Prostate gland (tissue), 2 donors: ENCODE measurements around the gene ALDH1L1. TPM values are rescaled to one million over a fixed set of nuclear protein-coding genes. Genes with fewer than 3 reads are reported as not detected.

Experiments used
- DNase-seq: peaks from one replicate; pipeline ENCODE4 v3.0.0-alpha.2; 2019; ENCODE audit warnings: low spot score
- H3K27ac ChIP-seq, 2 donors: fragments of 200-600 bp; sonication (generic); 2 replicates each; pipeline ENCODE4 v1.5.1; 2017 to 2019
- H3K27me3 ChIP-seq: fragments of 200-600 bp; sonication (generic); replicated peaks from 2 replicates; pipeline ENCODE4 v1.5.1; 2019; ENCODE audit not compliant: insufficient read depth
- H3K36me3 ChIP-seq, 2 donors: fragments of 200-600 bp; sonication (generic); 1 replicate in 1 of 2; 2 replicates in 1 of 2; pipeline versions ENCODE4 v1.5.1 to v1.8.1; 2017 to 2019
- H3K4me1 ChIP-seq: fragments of 200-600 bp; sonication (generic); replicated peaks from 2 replicates; pipeline ENCODE4 v1.5.1; 2019
- H3K4me3 ChIP-seq, 2 donors: fragments of 200-600 bp; sonication (generic); 2 replicates each; pipeline ENCODE4 v1.5.1; 2017 to 2019
- H3K9me3 ChIP-seq: fragments of 200-600 bp; sonication (generic); 2 replicates; pipeline ENCODE4 v1.5.1; 2017
- POLR2A ChIP-seq: fragments of 450-650 bp; IDR thresholded peaks from one replicate; pipeline ENCODE4 v1.6.1; 2016; ENCODE audit warnings: antibody characterized with exemption, mild to moderate bottlenecking
- POLR2AphosphoS5 ChIP-seq: sonication (generic); formaldehyde crosslinking; IDR thresholded peaks from one replicate; pipeline ENCODE4 v1.6.1; 2017; ENCODE audit warnings: antibody characterized with exemption
- WGBS: methylation state at CpG from one replicate; pipeline ENCODE4 v1.1.5; 2018; 5-methylcytosine and 5-hydroxymethylcytosine counted together
- intact Hi-C: fragments of 100-400 bp; cut with DNase I; formaldehyde crosslinking; loops from one replicate; pipeline ENCODE4 v1.14.2; 2022
- total RNA-seq, 2 donors: library from RNA; depleted of rRNA; stranded (reverse); fragments of >200 nt; gene quantifications; one replicate each; pipeline ENCODE4 v1.1.0, GENCODE V29; 2016
- TF ChIP-seq, protein P1 (sequence below), 4 experiments: fragments of 200-600 bp in 2 of 4; fragments of 450-650 bp in 2 of 4; sonication (generic) in 2 of 4; IDR thresholded peaks; 1 replicate in 3 of 4; 2 replicates in 1 of 4; pipeline ENCODE4 v1.5.1; 2016 to 2019; ENCODE audit warnings: antibody characterized with exemption in 4 of 4, mild to moderate bottlenecking in 2 of 4, moderate library complexity in 2 of 4

ALDH1L1 gene
- total RNA-seq, 2 donors from 2014 or later = 19.6 to 57.3 TPM

DNA sequence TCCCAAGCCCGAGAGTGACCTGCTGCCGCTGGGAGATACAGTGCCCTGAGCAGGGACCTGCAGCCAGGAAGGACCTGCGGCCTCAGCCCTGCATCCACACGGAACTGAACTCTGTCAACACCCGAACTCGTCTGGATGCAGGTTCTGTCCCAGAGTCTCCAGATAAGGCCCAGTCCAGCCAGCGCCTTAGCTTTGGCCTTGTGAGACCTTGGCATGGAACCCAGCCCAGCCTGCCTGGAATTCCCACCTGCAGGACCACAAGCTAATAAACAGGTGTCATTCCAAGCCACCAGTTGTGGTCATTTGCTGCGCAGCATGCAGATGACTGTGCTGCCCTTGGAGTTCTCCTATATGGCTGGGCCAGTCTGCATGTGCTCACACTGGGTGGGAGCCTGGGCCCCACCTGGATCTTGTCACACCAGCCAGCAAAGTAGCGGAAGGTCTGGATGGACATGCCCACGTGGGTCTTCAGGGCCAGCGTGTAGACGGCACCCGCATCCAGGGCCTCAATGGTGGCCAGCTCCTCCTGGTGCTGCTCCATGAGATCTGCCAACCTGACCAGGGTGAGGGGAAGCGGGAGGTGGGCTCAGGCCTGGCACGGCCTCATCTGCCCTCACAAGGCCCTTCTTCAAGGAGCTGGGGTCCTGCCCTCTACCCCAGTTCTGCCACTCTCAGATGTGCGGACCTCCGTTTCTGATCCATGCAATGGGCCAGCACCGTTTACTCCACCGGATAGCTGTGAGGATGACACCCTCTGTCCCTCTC is 49.2 kb downstream of the ALDH1L1 start:
- Histone ChIP-seq H3K27ac (no peak overlapping the region), H3K27me3 (no peaks in the 10 kb centered on the region), H3K9me3 (no peaks in the 10 kb centered on the region), H3K4me3 (no peak overlapping the region), H3K36me3 (no peaks in the 10 kb centered on the region), H3K4me1 (no peaks in the 10 kb centered on the region)
- TF ChIP-seq POLR2A = no peak
- no peak for TF ChIP-seq POLR2AphosphoS5
- TF ChIP-seq, protein P1, sequence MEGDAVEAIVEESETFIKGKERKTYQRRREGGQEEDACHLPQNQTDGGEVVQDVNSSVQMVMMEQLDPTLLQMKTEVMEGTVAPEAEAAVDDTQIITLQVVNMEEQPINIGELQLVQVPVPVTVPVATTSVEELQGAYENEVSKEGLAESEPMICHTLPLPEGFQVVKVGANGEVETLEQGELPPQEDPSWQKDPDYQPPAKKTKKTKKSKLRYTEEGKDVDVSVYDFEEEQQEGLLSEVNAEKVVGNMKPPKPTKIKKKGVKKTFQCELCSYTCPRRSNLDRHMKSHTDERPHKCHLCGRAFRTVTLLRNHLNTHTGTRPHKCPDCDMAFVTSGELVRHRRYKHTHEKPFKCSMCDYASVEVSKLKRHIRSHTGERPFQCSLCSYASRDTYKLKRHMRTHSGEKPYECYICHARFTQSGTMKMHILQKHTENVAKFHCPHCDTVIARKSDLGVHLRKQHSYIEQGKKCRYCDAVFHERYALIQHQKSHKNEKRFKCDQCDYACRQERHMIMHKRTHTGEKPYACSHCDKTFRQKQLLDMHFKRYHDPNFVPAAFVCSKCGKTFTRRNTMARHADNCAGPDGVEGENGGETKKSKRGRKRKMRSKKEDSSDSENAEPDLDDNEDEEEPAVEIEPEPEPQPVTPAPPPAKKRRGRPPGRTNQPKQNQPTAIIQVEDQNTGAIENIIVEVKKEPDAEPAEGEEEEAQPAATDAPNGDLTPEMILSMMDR (IDR thresholded peaks at IDR 0.05) = no peak
- intact Hi-C loops = loop anchor here (5.0 to 10.0 kb wide), 3 partner anchors 71 to 256 kb away; no protein-coding TSS in a partner anchor
- DNase-seq = no peak
- WGBS = 89% methylated on average over 19 of the region's 19 CpGs

DNA sequence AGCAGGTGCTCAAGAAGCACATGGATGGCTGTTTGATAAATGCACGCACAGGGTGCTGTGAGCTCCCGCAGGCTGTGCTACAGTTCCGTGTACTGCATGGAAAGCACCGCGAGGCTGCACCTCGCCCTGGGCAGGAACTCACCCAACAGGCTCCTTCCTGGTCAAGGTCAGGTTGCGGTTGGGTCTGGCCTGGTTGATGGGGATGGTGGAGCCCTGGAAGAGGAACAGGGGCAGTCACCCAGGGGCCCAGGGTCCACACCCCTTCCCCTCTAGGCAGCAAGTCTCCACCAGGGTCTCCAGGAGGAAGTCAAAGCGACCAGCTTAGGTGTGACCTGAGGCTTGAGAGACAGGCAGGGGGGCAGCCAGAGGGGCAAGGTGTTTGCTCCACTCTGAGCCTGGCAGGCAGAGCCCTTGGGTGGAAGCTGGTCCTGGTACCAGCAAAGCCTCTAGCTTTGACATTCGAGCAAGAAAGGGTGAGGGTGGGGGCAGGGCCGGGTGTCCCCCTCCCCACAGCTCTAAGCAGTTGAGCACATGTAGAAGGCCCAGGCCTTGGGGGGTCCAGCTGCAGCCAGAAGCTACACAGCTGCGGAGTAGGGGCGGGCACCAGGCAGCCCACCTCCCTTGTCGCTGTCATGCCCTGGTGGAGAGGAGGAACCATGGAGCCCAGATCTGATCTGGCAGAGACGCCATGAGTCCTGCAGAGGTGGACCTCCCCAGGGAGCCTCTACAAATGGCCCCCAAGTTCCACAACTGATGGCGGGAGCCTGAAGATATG is 50.1 kb downstream of the ALDH1L1 start:
- no peak overlapping the region for H3K27ac ChIP-seq
- no peaks in the 10 kb centered on the region for H3K27me3 ChIP-seq
- no peaks in the 10 kb centered on the region for H3K36me3 ChIP-seq
- no peak overlapping the region for H3K4me3 ChIP-seq
- WGBS = 83% methylated on average over 13 of the region's 15 CpGs
- no peaks in the 10 kb centered on the region for H3K4me1 ChIP-seq
- H3K9me3 ChIP-seq = no peaks in the 10 kb centered on the region
- TF ChIP-seq POLR2A (no peak), POLR2AphosphoS5 (no peak)
- TF ChIP-seq, protein P1 (IDR thresholded peaks at IDR 0.05) = no peak
- DNase-seq = no peak
- intact Hi-C loops = loop anchor here (5.0 to 10.0 kb wide), 3 partner anchors 72 to 257 kb away; no protein-coding TSS in a partner anchor

DNA sequence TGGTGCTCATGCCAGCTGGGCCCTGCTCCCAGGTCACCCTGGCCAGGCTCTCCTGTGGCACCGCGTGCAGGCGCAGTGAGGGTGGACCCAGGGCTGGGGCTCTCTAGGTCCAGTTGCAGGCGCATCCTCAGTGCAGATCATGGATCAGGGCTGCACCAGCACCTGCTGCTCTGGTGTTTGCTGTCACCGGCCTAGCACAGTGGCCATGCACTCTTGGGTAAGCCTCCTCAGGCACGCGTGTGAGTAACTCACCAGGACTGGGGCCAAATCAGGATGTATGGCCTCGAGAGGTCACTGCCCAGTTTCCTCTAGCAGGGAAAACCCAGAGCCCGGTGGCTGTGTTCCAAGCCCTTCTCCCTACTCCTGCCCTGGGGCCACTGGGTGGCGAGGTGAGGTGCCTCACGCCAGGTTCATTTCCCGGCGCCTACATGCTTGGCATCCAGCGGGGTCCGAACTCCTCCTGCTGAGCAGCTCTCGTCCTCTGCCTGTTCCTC is 50.9 kb downstream of the ALDH1L1 start:
- 66% methylated on average over 16 of the region's 16 CpGs for WGBS
- Histone ChIP-seq H3K4me3 (no peak overlapping the region), H3K27ac (no peak overlapping the region), H3K36me3 (no peaks in the 10 kb centered on the region), H3K27me3 (no peaks in the 10 kb centered on the region), H3K4me1 (no peaks in the 10 kb centered on the region), H3K9me3 (no peaks in the 10 kb centered on the region)
- intact Hi-C loops = no loop called here
- DNase-seq = no peak
- TF ChIP-seq POLR2A (no peak), POLR2AphosphoS5 (no peak)
- TF ChIP-seq, protein P1 (IDR thresholded peaks at IDR 0.05) = no peak

DNA sequence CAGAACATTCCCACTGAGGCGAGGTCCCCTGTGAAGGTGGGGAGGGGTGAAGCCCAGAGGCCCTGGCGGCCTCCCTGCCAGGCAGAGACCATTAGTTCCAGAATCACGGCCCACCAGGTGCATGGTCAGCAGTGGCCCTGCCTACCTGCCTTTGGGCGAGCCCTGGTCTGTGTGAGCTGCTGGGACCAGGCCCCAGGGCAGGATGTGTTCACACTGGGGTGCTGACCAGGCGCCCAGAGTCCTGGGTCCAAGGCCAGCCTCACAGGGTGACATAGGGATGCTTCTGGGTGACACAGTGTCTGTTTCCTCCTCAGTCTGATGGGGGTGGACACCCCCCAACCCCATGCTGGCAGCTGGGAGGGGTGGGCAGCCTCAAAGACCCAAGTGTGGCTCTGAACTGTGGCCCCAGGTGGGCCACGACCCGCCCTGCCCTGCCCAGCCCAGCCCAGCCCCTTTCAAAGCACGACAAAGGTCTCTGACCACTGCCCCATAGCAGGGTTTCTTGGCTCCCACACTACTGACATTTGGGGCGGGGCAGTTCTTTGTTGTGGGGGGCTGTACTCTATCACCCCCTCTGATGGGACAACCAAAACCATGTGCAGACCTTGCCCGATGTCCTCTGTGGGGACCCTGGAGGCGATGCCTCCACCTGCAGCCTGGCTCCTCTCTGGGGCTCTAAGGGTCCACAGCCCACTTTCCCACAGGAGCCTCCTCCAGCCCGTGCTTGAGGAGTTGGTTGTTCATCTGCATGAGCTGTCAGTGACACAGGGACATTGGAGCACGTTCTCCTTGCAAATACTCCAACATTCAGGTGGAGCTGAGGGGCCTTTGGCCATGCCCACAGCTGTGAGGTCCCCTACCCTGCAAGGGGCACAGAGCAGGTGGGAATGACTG is 51.6 kb downstream of the ALDH1L1 start:
- WGBS = 87% methylated on average over 13 of the region's 13 CpGs
- Histone ChIP-seq H3K27ac (no peak overlapping the region), H3K4me3 (no peak overlapping the region), H3K27me3 (no peaks in the 10 kb centered on the region), H3K9me3 (no peaks in the 10 kb centered on the region), H3K4me1 (no peaks in the 10 kb centered on the region), H3K36me3 (no peaks in the 10 kb centered on the region)
- no peak for TF ChIP-seq POLR2AphosphoS5
- no peak for TF ChIP-seq POLR2A
- TF ChIP-seq, protein P1 (IDR thresholded peaks at IDR 0.05) = no peak
- DNase-seq = no peak
- intact Hi-C loops = no loop called here
